H1 (cell line): Measurements from ENCODE around the gene SOX6. TPM values are rescaled to one million over a fixed set of nuclear protein-coding genes. Genes with fewer than 3 reads are reported as not detected.

Experiments
- CEBPB ChIP-seq: IDR thresholded peaks from 2 replicates; pipeline ENCODE4 v1.6.1; 2012; ENCODE audit warnings: low read depth, low read length
- HDAC6 ChIP-seq: IDR thresholded peaks from one replicate; pipeline ENCODE4 v1.7.1; 2012; ENCODE audit warnings: low read depth, mild to moderate bottlenecking, inconsistent platforms, low read length, moderate library complexity
- KDM4A ChIP-seq: IDR thresholded peaks from one replicate; pipeline ENCODE4 v1.7.1; 2012; ENCODE audit warnings: low read depth, mild to moderate bottlenecking, moderate library complexity, low read length, inconsistent platforms; ENCODE audit not compliant: severe bottlenecking
- MAFK ChIP-seq: IDR thresholded peaks from 2 replicates; pipeline ENCODE4 v1.6.1; 2012; ENCODE audit warnings: low read depth, mild to moderate bottlenecking, improper control_type of control experiment, low read length
- POLR2A ChIP-seq, 2 experiments: IDR thresholded peaks; 1 replicate in 1 of 2; 2 replicates in 1 of 2; pipeline ENCODE4 v1.6.1; 2011; ENCODE audit warnings: low read depth in 2 of 2, low read length in 2 of 2, mild to moderate bottlenecking in 2 of 2; ENCODE audit errors: control extremely low read depth in 1 of 2
- RAD21 ChIP-seq, 2 experiments: IDR thresholded peaks in 1 of 2; conservative IDR thresholded peaks in 1 of 2; 2 replicates each; pipeline ENCODE4 v1.6.1; 2011; ENCODE audit warnings: low read depth in 2 of 2, low read length in 2 of 2, improper control_type of control experiment in 1 of 2, inconsistent platforms in 1 of 2, mild to moderate bottlenecking in 1 of 2, moderate library complexity in 1 of 2
- YY1 ChIP-seq: IDR thresholded peaks from 2 replicates; pipeline ENCODE4 v1.6.1; 2011; ENCODE audit warnings: low read depth, mild to moderate bottlenecking, low read length
- polyA plus RNA-seq, 7 experiments: library from polyadenylated mRNA; depleted of rRNA in 3 of 7; stranded (reverse) in 5 of 7; unstranded in 2 of 7; fragments of >200 nt in 5 of 7; fragments of 200-250 nt in 2 of 7; gene quantifications; 1 replicate in 5 of 7; 2 replicates in 1 of 7; 4 replicates in 1 of 7; pipeline versions ENCODE4 v1.2.1 to v1.2.3, GENCODE V29; 2011 to 2013; ENCODE audit warnings: missing spikeins in 2 of 7, mixed read lengths in 2 of 7
- total RNA-seq: library from RNA; stranded (reverse); fragmentation: NEBNext Ultra II Directional; extraction: Animal tissue kit (Norgen Biotek cat#: 25700); gene quantifications from 2 replicates; pipeline ENCODE4 v1.2.1, GENCODE V29; 2021
- TF ChIP-seq, protein P1 (sequence below): IDR thresholded peaks from 2 replicates; pipeline ENCODE4 v1.6.1; 2012; ENCODE audit warnings: inconsistent platforms
- TF ChIP-seq, protein P2 (sequence below), 3 experiments: IDR thresholded peaks; 1 replicate in 2 of 3; 2 replicates in 1 of 3; pipeline versions ENCODE4 v1.5.1 to v1.6.1; 2011; ENCODE audit warnings: low read length in 3 of 3, mild to moderate bottlenecking in 3 of 3, inconsistent platforms in 2 of 3, low read depth in 1 of 3, moderate library complexity in 1 of 3; ENCODE audit not compliant: insufficient read depth in 1 of 3; ENCODE audit errors: control extremely low read depth in 1 of 3
- TF ChIP-seq, protein P3 (sequence below): IDR thresholded peaks from 2 replicates; pipeline ENCODE4 v1.6.1; 2012; ENCODE audit warnings: inconsistent platforms

SOX6 gene
- total and polyA plus RNA-seq, 2 of the 8 experiments (the other 6 are each of a cell fraction or from before 2014, with no cell fraction given), result 0.09 TPM; not detected in 1

DNA sequence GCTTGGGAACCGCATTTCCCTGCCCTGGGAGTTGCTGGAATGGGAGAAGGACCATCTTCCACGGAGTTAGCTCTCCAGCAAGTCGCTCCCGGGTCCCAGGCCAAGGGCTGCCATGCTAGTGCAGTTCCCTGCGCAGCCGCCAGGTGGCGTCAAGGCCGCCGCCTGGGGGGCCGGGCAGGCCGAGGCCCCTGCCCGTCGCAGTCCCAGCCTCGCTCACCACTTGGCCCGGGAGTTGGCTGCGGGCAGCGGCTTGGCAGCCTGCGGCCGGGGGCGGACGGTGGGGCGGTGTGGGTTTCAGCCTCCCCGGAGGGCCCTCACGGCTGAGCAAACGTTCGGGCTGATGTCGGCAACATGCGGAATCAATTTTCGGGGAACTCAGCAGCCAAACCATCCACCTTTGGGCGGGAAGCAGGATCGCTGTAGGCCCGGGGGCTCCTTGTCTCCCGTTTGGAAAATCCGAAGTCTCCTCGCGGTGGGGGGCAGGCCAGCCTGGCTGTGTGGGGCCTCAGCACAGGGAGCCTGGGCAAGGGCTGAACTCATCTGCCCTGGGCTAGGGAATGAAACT is 415.1 kb downstream of the SOX6 start (continued):
- TF ChIP-seq, protein P1, sequence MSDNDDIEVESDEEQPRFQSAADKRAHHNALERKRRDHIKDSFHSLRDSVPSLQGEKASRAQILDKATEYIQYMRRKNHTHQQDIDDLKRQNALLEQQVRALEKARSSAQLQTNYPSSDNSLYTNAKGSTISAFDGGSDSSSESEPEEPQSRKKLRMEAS, result 0 out of 2 replicates have a peak, but pooled peaks have one; percentile 5
- TF ChIP-seq RAD21 (IDR thresholded peaks at IDR 0.05 in 1 of 2, conservative IDR thresholded peaks at IDR 0.05 in 1 of 2; ENCODE audit: low read depth in 2 of 2, low read length in 2 of 2) (peak; percentile 82 to 90), POLR2A (IDR thresholded peaks at IDR 0.05; ENCODE audit: control extremely low read depth in 1 of 2, low read depth in 2 of 2, low read length in 2 of 2) (no peak), CEBPB (no peak), MAFK (no peak), HDAC6 (no peak), KDM4A (peak; percentile 29), YY1 (peak; percentile 82)
- TF ChIP-seq, protein P2, sequence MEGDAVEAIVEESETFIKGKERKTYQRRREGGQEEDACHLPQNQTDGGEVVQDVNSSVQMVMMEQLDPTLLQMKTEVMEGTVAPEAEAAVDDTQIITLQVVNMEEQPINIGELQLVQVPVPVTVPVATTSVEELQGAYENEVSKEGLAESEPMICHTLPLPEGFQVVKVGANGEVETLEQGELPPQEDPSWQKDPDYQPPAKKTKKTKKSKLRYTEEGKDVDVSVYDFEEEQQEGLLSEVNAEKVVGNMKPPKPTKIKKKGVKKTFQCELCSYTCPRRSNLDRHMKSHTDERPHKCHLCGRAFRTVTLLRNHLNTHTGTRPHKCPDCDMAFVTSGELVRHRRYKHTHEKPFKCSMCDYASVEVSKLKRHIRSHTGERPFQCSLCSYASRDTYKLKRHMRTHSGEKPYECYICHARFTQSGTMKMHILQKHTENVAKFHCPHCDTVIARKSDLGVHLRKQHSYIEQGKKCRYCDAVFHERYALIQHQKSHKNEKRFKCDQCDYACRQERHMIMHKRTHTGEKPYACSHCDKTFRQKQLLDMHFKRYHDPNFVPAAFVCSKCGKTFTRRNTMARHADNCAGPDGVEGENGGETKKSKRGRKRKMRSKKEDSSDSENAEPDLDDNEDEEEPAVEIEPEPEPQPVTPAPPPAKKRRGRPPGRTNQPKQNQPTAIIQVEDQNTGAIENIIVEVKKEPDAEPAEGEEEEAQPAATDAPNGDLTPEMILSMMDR (IDR thresholded peaks at IDR 0.05; ENCODE audit: control extremely low read depth in 1 of 3, insufficient read depth in 1 of 3, low read depth in 1 of 3, low read length in 3 of 3), result peak; percentile 92 to 96 (median 96)
- TF ChIP-seq, protein P3, sequence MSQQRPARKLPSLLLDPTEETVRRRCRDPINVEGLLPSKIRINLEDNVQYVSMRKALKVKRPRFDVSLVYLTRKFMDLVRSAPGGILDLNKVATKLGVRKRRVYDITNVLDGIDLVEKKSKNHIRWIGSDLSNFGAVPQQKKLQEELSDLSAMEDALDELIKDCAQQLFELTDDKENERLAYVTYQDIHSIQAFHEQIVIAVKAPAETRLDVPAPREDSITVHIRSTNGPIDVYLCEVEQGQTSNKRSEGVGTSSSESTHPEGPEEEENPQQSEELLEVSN, result peak; percentile 72
